ENCODE results near the gene LORICRIN. TPM values are rescaled to one million over a fixed set of nuclear protein-coding genes. Genes with fewer than 3 reads are reported as not detected.

LORICRIN gene
- total RNA-seq, 1 donor from 2014 or later, result 0.80 TPM

DNA sequence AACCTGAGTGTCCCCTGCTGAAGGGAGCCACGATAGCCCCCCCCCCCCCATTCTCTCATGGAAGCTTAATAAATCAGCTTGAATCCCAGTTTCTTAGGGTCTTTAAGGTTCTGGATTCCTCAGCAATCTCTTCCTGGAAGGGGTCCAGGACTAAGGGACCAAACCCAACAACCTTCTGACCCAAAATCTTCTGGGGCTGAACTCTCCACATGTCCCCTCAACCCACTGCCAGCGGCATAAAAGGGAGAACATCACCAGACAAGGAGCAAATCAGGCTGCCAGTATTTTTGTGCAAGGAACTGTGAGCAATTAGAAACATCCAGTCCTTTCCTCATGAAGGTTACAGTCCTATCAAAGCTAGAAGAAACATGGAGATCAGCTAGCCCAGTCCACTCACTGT, 12.7 kb upstream of the LORICRIN start:
- no peaks in the 10 kb centered on the region for H3K36me3 Mint-ChIP-seq (ENCODE audit: low read depth)

DNA sequence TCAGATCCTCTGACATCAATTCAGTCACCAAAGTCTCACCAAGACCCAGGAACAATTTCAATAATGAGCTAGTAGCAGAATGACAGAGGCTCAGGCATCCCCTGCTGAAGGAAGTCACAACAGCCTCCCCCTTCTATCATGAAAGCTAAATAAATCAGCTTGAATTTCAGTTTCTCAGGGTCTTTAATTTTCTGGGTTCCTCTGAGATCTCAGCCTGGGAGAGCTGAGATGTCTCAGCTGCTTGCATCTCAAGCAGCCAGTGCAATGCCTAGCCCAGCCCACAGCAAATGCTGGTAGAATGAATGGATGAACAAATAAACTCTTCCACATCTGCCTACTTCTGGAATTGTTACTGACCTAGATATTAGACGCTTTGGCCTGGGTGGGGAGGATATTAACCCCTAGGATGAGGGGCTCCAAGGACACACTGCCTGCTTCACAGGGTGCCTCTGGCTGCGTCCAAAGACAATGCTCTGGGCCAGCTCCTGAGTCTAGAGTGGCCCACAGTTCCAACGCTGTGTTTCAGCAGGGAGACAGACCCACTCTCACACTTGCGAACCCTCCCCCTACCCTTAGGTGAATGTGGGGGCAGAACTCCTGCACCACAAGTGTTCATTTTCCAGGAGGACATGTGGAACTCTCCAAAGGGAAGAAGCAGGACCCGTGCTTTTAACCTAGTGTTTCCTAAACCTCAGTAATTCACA, 11.2 kb upstream of the LORICRIN start:
- Mint-ChIP-seq H3K27ac (no peak overlapping the region), H3K36me3 (ENCODE audit: low read depth) (no peaks in the 10 kb centered on the region), H3K9me3 (no peaks in the 10 kb centered on the region), H3K27me3 (peaks cover 26% of the 10 kb centered on the region), H3K4me3 (no peak overlapping the region), H3K4me1 (no peaks in the 10 kb centered on the region)
- DNase-seq, result no peak
- intact Hi-C loops (cut with micrococcal nuclease), result no loop called here
- TF ChIP-seq, protein P1, sequence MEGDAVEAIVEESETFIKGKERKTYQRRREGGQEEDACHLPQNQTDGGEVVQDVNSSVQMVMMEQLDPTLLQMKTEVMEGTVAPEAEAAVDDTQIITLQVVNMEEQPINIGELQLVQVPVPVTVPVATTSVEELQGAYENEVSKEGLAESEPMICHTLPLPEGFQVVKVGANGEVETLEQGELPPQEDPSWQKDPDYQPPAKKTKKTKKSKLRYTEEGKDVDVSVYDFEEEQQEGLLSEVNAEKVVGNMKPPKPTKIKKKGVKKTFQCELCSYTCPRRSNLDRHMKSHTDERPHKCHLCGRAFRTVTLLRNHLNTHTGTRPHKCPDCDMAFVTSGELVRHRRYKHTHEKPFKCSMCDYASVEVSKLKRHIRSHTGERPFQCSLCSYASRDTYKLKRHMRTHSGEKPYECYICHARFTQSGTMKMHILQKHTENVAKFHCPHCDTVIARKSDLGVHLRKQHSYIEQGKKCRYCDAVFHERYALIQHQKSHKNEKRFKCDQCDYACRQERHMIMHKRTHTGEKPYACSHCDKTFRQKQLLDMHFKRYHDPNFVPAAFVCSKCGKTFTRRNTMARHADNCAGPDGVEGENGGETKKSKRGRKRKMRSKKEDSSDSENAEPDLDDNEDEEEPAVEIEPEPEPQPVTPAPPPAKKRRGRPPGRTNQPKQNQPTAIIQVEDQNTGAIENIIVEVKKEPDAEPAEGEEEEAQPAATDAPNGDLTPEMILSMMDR (IDR thresholded peaks at IDR 0.05), result no peak
- CTCF ChIA-PET, result no interaction called here
- POLR2A ChIA-PET, result interaction anchor here (1.3 kb wide), 1 partner anchor 14 kb away, joined by 3 read pairs; no protein-coding TSS in a partner anchor
- ATAC-seq (ENCODE audit: low read depth), result no peak

More for the DNA sequence above, 12.7 kb upstream of the LORICRIN start:
- Mint-ChIP-seq H3K4me3 (no peak overlapping the region), H3K4me1 (no peaks in the 10 kb centered on the region), H3K27ac (no peak overlapping the region), H3K27me3 (peaks cover 23% of the 10 kb centered on the region), H3K9me3 (no peaks in the 10 kb centered on the region)
- ATAC-seq (ENCODE audit: low read depth) (no peak), DNase-seq (no peak)
- TF ChIP-seq, protein P1 (IDR thresholded peaks at IDR 0.05), result no peak
- intact Hi-C loops (cut with micrococcal nuclease), result no loop called here
- ChIA-PET CTCF (interaction anchor here (1.0 to 1.2 kb wide), 2 partner anchors 13 to 20 kb away, joined by 3 read pairs; no protein-coding TSS in a partner anchor), POLR2A (no interaction called here)

DNA sequence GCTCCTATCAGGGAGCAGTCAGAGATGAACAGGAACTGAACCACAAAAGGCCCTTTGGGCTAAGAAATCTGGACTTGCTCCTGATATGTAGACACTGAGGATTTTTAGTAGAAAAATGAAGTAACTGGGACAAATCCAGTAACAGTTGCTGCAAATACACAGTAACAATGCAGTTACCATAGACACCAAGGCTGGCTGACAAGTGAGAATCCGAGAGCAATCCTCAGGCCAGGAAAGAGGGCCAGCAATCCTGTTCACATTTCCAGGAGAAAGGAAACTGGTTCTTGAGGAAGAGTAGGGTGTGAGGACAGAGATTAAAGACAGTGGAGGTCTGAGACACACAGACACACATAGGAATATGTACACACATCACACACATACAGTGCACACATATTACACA, 9.3 kb upstream of the LORICRIN start:
- TF ChIP-seq, protein P1 (IDR thresholded peaks at IDR 0.05), result no peak
- Mint-ChIP-seq H3K27ac (no peak overlapping the region), H3K4me3 (no peak overlapping the region)

DNA sequence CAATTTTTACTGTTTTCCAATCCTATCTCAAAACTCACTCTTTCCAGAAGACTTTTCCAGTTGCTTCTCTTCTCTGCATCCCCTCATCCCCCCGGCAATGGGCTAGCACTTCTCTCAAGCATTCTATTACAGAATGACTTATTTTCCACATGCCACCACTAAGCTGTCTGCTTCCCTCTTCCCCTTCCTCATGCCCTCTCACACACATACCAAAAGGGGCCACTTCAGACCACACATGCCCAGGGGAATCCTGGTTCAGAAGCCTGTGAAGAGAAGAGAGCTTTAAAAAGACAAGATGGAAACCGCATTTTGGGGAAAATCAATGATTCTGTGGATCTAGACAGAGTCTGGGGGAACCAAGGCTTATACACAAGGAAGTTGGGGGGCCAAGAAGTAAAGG, 8.4 kb upstream of the LORICRIN start:
- no peak overlapping the region for H3K27ac Mint-ChIP-seq
- H3K4me1 Mint-ChIP-seq, result no peaks in the 10 kb centered on the region
- H3K9me3 Mint-ChIP-seq, result no peaks in the 10 kb centered on the region
- no peak for DNase-seq
- H3K4me3 Mint-ChIP-seq, result no peak overlapping the region
- H3K36me3 Mint-ChIP-seq (ENCODE audit: low read depth), result no peaks in the 10 kb centered on the region
- ATAC-seq (ENCODE audit: low read depth), result no peak
- TF ChIP-seq, protein P1 (IDR thresholded peaks at IDR 0.05), result no peak
- intact Hi-C loops (cut with micrococcal nuclease), result no loop called here
- POLR2A ChIA-PET, result interaction anchor here (0.6 kb wide), 1 partner anchor 421 kb away, joined by 3 read pairs; no protein-coding TSS in a partner anchor
- H3K27me3 Mint-ChIP-seq, result peaks cover 28% of the 10 kb centered on the region
- CTCF ChIA-PET, result no interaction called here

More for the DNA sequence above, 9.3 kb upstream of the LORICRIN start:
- CTCF ChIA-PET, result no interaction called here
- no peaks in the 10 kb centered on the region for H3K9me3 Mint-ChIP-seq
- H3K27me3 Mint-ChIP-seq, result peaks cover 29% of the 10 kb centered on the region
- H3K36me3 Mint-ChIP-seq (ENCODE audit: low read depth), result no peaks in the 10 kb centered on the region
- POLR2A ChIA-PET, result no interaction called here
- no peaks in the 10 kb centered on the region for H3K4me1 Mint-ChIP-seq
- ATAC-seq (ENCODE audit: low read depth) (no peak), DNase-seq (no peak)
- intact Hi-C loops (cut with micrococcal nuclease), result no loop called here

DNA sequence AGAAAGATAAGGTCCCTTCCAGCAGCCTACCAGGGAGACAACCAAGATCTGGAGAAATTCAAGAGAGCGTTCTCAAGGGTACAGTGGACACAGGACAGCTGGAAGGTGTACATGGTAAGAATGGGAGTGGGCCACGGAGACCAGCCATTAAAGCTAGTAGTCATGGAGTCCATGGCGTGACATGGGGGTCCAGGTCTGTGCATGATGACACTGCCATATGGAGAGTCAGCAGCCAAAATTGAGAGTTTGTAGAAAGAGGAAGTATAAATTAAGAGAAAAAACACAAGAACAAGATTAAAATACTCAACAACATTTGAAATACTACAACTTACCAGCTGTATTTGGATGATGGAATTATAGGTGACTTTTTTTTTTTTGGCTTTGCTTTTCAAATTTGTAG, 7.9 kb upstream of the LORICRIN start:
- ATAC-seq (ENCODE audit: low read depth) (no peak), DNase-seq (no peak)
- intact Hi-C loops (cut with micrococcal nuclease), result no loop called here
- TF ChIP-seq, protein P1 (IDR thresholded peaks at IDR 0.05), result no peak
- no peak overlapping the region for H3K4me3 Mint-ChIP-seq
- no peak overlapping the region for H3K27ac Mint-ChIP-seq
- no peaks in the 10 kb centered on the region for H3K4me1 Mint-ChIP-seq
- CTCF ChIA-PET, result no interaction called here
- no peaks in the 10 kb centered on the region for H3K9me3 Mint-ChIP-seq
- peaks cover 26% of the 10 kb centered on the region for H3K27me3 Mint-ChIP-seq
- POLR2A ChIA-PET, result interaction anchor here (0.6 kb wide), 1 partner anchor 421 kb away, joined by 3 read pairs; no protein-coding TSS in a partner anchor
- no peaks in the 10 kb centered on the region for H3K36me3 Mint-ChIP-seq (ENCODE audit: low read depth)

All from activated B cell treated with CpG ODN at 0.5 μM for 24 hours (primary cell).